ENCODE data around the gene RBPJL. TPM values are rescaled to one million over a fixed set of nuclear protein-coding genes. Genes with fewer than 3 reads are reported as not detected.

The RBPJL gene
- polyA plus RNA-seq, 2 of the 4 experiments (the other 2 are of a cell fraction), result not detected

GRCh38 chr20:45304464-45304999 lies 2.1 kb upstream of the RBPJL start (continued):
- TF ChIP-seq REST (IDR thresholded peaks at IDR 0.05) (no peak), NPAS2 (CRISPR knock-in tag; IDR thresholded peaks at IDR 0.05; ENCODE audit: borderline replicate concordance) (no peak)

GRCh38 chr20:45305262-45305661 lies 1.4 kb upstream of the RBPJL start:
- Histone ChIP-seq H3K4me1 (no peaks in the 10 kb centered on the region), H3K9me3 (no peaks in the 10 kb centered on the region), H3K4me3 (no peak overlapping the region), H3K4me2 (no peak overlapping the region), H3K27ac (no peak overlapping the region)
- TF ChIP-seq FOSB (CRISPR knock-in tag; IDR thresholded peaks at IDR 0.05) (no peak), MAZ (IDR thresholded peaks at IDR 0.05; ENCODE audit: borderline replicate concordance, low read depth, low read length) (no peak), HEYL (CRISPR knock-in tag; IDR thresholded peaks at IDR 0.05) (no peak), NPAS2 (CRISPR knock-in tag; IDR thresholded peaks at IDR 0.05; ENCODE audit: borderline replicate concordance) (no peak), NFE2L2 (conservative IDR thresholded peaks at IDR 0.05; ENCODE audit: low read length) (no peak), ZNF302 (CRISPR knock-in tag; IDR thresholded peaks at IDR 0.05) (no peak)
- ChIA-PET POLR2A (no interaction called here), CTCF (interaction anchor here (0.5 to 4.2 kb wide), 14 partner anchors 9 to 477 kb away, joined by 3 to 25 read pairs (median 4); no protein-coding TSS in a partner anchor)
- no peak for DNase-seq (ENCODE audit: low read depth in 1 of 2, low spot score in 1 of 2)
- WGBS (ENCODE audit: missing lambda C conversion rate), result 52% methylated on average over 4 of the region's 4 CpGs
- no peak for ATAC-seq
- no peak for FAIRE-seq

- FAIRE-seq, result no peak
- Histone ChIP-seq H3K4me1 (no peaks in the 10 kb centered on the region), H3K27ac (no peak overlapping the region), H3K4me3 (no peak overlapping the region), H3K4me2 (no peak overlapping the region; the same call in 2 of the 3 replicates), H3K9me3 (no peaks in the 10 kb centered on the region)
- WGBS (ENCODE audit: missing lambda C conversion rate), result 55% methylated on average over 16 of the region's 16 CpGs
- POLR2A ChIA-PET, result no interaction called here
- ATAC-seq, result no peak
- TF ChIP-seq GATA3 (IDR thresholded peaks at IDR 0.05; ENCODE audit: borderline replicate concordance), result no peak
- CTCF ChIA-PET, result interaction anchor here (0.7 to 1.7 kb wide), 8 partner anchors 9 to 472 kb away, joined by 3 to 10 read pairs (median 3); no protein-coding TSS in a partner anchor
- no peak for DNase-seq (ENCODE audit: low read depth in 1 of 2, low spot score in 1 of 2)
These were observed 518 bp downstream of the RBPJL start for GRCh38 chr20:45307076-45307640.

- Histone ChIP-seq H3K9me3 (no peaks in the 10 kb centered on the region), H3K27ac (no peak within 1 kb of the TSS), H3K4me2 (no peak within 1 kb of the TSS), H3K4me3 (no peak within 1 kb of the TSS), H3K4me1 (no peaks in the 10 kb centered on the region)
- 68% methylated on average over 14 of the region's 20 CpGs for WGBS (ENCODE audit: missing lambda C conversion rate)
- CTCF ChIA-PET, result interaction anchor here (1.0 to 1.7 kb wide), 5 partner anchors 11 to 264 kb away, joined by 3 to 4 read pairs (median 3); no protein-coding TSS in a partner anchor
- POLR2A ChIA-PET, result no interaction called here
- TF ChIP-seq HES2 (IDR thresholded peaks at IDR 0.05) (no peak), RCOR1 (IDR thresholded peaks at IDR 0.05; ENCODE audit: low read depth, low read length) (no peak), CEBPB (IDR thresholded peaks at IDR 0.05) (no peak), FOSL2 (IDR thresholded peaks at IDR 0.05) (no peak), FOSL2 (CRISPR knock-in tag; IDR thresholded peaks at IDR 0.05) (no peak), EHF (CRISPR knock-in tag; IDR thresholded peaks at IDR 0.05) (no peak), RARB (CRISPR knock-in tag; IDR thresholded peaks at IDR 0.05) (no peak)
- DNase-seq (ENCODE audit: low read depth in 1 of 2, low spot score in 1 of 2), result no peak
- no peak for ATAC-seq
- FAIRE-seq, result no peak
These were observed 1.6 kb downstream of the RBPJL start, which contains the start of gene MATN4 for GRCh38 chr20:45308117-45308778. MATN4 (minus strand) TSS chr20:45308299; CDS start chr20:45305582, 2,717 bp downstream.
